ENCODE data around the gene CCN2.

The CCN2 gene

GRCh38 chr6:131954775-131955107 is 3.6 kb upstream of the CCN2 start:
- Histone ChIP-seq H2AFZ (ENCODE audit: low read depth, low read length) (no peak overlapping the region), H3K27ac (ENCODE audit: low read length) (no peak overlapping the region)

GRCh38 chr6:131954059-131954774 is 3.0 kb upstream of the CCN2 start:
- no peak overlapping the region for H2AFZ ChIP-seq (ENCODE audit: low read depth, low read length)
- no peaks in the 10 kb centered on the region for H3K79me2 ChIP-seq (ENCODE audit: low read length)
- no peaks in the 10 kb centered on the region for H4K20me1 ChIP-seq (ENCODE audit: insufficient read depth, low read length)
- H3K36me3 ChIP-seq (replicated peaks; ENCODE audit: low read depth, low read length): no peaks in the 10 kb centered on the region
- H3K27ac ChIP-seq (ENCODE audit: low read length): no peak overlapping the region
- H3K27me3 ChIP-seq (ENCODE audit: low read depth, low read length): no peaks in the 10 kb centered on the region
- TF ChIP-seq EZH2phosphoT487 (IDR thresholded peaks at IDR 0.05; ENCODE audit: low read depth) (no peak), CTCF (IDR thresholded peaks at IDR 0.05; ENCODE audit: low read depth, low read length) (no peak)
- H3K4me3 ChIP-seq (ENCODE audit: low read length): no peak overlapping the region
- no peaks in the 10 kb centered on the region for H3K4me1 ChIP-seq (ENCODE audit: low read length)
- no peak overlapping the region for H3K9ac ChIP-seq (ENCODE audit: low read length)
- H3K9me3 ChIP-seq (ENCODE audit: insufficient read depth, low read length): no peaks in the 10 kb centered on the region
- H3K4me2 ChIP-seq (ENCODE audit: low read length): no peak overlapping the region

More at GRCh38 chr6:131954775-131955107, 3.6 kb upstream of the CCN2 start:
- TF ChIP-seq EZH2phosphoT487 (IDR thresholded peaks at IDR 0.05; ENCODE audit: low read depth): no peak
- no peaks in the 10 kb centered on the region for H3K36me3 ChIP-seq (replicated peaks; ENCODE audit: low read depth, low read length)
- H3K27me3 ChIP-seq (ENCODE audit: low read depth, low read length): no peaks in the 10 kb centered on the region
- H3K79me2 ChIP-seq (ENCODE audit: low read length): no peaks in the 10 kb centered on the region
- H3K9ac ChIP-seq (ENCODE audit: low read length): no peak overlapping the region
- no peaks in the 10 kb centered on the region for H3K4me1 ChIP-seq (ENCODE audit: low read length)
- H3K9me3 ChIP-seq (ENCODE audit: insufficient read depth, low read length): no peaks in the 10 kb centered on the region
- no peak overlapping the region for H3K4me3 ChIP-seq (ENCODE audit: low read length)
- no peak overlapping the region for H3K4me2 ChIP-seq (ENCODE audit: low read length)
- no peaks in the 10 kb centered on the region for H4K20me1 ChIP-seq (ENCODE audit: insufficient read depth, low read length)

- TF ChIP-seq CTCF (IDR thresholded peaks at IDR 0.05; ENCODE audit: low read depth, low read length) (no peak), EZH2phosphoT487 (IDR thresholded peaks at IDR 0.05; ENCODE audit: low read depth) (no peak)
- Histone ChIP-seq H3K36me3 (replicated peaks; ENCODE audit: low read depth, low read length) (no peaks in the 10 kb centered on the region), H3K27me3 (ENCODE audit: low read depth, low read length) (no peaks in the 10 kb centered on the region), H3K4me3 (ENCODE audit: low read length) (no peak overlapping the region), H4K20me1 (ENCODE audit: insufficient read depth, low read length) (no peaks in the 10 kb centered on the region), H2AFZ (ENCODE audit: low read depth, low read length) (no peak overlapping the region), H3K4me1 (ENCODE audit: low read length) (no peaks in the 10 kb centered on the region), H3K9ac (ENCODE audit: low read length) (no peak overlapping the region), H3K27ac (ENCODE audit: low read length) (no peak overlapping the region), H3K9me3 (ENCODE audit: insufficient read depth, low read length) (no peaks in the 10 kb centered on the region), H3K4me2 (ENCODE audit: low read length) (no peak overlapping the region), H3K79me2 (ENCODE audit: low read length) (no peaks in the 10 kb centered on the region)
Observed at GRCh38 chr6:131952886-131953509, 1.8 kb upstream of the CCN2 start.

- TF ChIP-seq EZH2phosphoT487 (IDR thresholded peaks at IDR 0.05; ENCODE audit: low read depth): no peak
- TF ChIP-seq CTCF (IDR thresholded peaks at IDR 0.05; ENCODE audit: low read depth, low read length): no peak
- Histone ChIP-seq H4K20me1 (ENCODE audit: insufficient read depth, low read length) (no peaks in the 10 kb centered on the region), H3K79me2 (ENCODE audit: low read length) (no peaks in the 10 kb centered on the region), H2AFZ (ENCODE audit: low read depth, low read length) (no peak overlapping the region), H3K36me3 (replicated peaks; ENCODE audit: low read depth, low read length) (no peaks in the 10 kb centered on the region), H3K27ac (ENCODE audit: low read length) (no peak overlapping the region), H3K9ac (ENCODE audit: low read length) (no peak overlapping the region), H3K4me3 (ENCODE audit: low read length) (no peak overlapping the region), H3K4me2 (ENCODE audit: low read length) (no peak overlapping the region), H3K4me1 (ENCODE audit: low read length) (no peaks in the 10 kb centered on the region), H3K27me3 (ENCODE audit: low read depth, low read length) (no peaks in the 10 kb centered on the region), H3K9me3 (ENCODE audit: insufficient read depth, low read length) (no peaks in the 10 kb centered on the region)
Observed at GRCh38 chr6:131951576-131952230, 531 bp upstream of the CCN2 start.
